PFSK-1 (cell line): Measurements from ENCODE around the gene LIPT2.

Experiments used
- FOXP2 ChIP-seq: optimal IDR thresholded peaks from 2 replicates; pipeline ENCODE3; 2011; ENCODE audit warnings: borderline replicate concordance, control low read depth, inconsistent platforms; ENCODE audit not compliant: insufficient read depth; ENCODE audit errors: extremely low read length, extremely low read depth
- POLR2AphosphoS5 ChIP-seq: IDR thresholded peaks from 2 replicates; pipeline ENCODE4 v1.6.1; 2012; ENCODE audit warnings: low read depth, mild to moderate bottlenecking, control low read depth, low read length, moderate library complexity
- SIN3A ChIP-seq: IDR thresholded peaks from 2 replicates; pipeline ENCODE4 v1.6.1; 2012; ENCODE audit warnings: mild to moderate bottlenecking, low read length, moderate library complexity, borderline replicate concordance; ENCODE audit not compliant: insufficient read depth
- TAF1 ChIP-seq: IDR thresholded peaks from 2 replicates; pipeline ENCODE4 v1.6.1; 2012; ENCODE audit warnings: low read length, control low read depth, borderline replicate concordance; ENCODE audit not compliant: insufficient read depth
- TF ChIP-seq, protein P1 (sequence below), 2 experiments: IDR thresholded peaks; 2 replicates each; pipeline versions ENCODE4 v1.6.1 to v1.8.0; 2011 to 2012; ENCODE audit warnings: low read depth in 2 of 2, low read length in 2 of 2, control low read depth in 1 of 2, inconsistent platforms in 1 of 2, mild to moderate bottlenecking in 1 of 2, moderate library complexity in 1 of 2; ENCODE audit not compliant: insufficient read depth in 1 of 2

Gene LIPT2

GRCh38 chr11:74478877-74479731 lies 14.4 kb downstream of the LIPT2 start:
- TF ChIP-seq TAF1, result no peak
- TF ChIP-seq SIN3A, result no peak
- TF ChIP-seq, protein P1, sequence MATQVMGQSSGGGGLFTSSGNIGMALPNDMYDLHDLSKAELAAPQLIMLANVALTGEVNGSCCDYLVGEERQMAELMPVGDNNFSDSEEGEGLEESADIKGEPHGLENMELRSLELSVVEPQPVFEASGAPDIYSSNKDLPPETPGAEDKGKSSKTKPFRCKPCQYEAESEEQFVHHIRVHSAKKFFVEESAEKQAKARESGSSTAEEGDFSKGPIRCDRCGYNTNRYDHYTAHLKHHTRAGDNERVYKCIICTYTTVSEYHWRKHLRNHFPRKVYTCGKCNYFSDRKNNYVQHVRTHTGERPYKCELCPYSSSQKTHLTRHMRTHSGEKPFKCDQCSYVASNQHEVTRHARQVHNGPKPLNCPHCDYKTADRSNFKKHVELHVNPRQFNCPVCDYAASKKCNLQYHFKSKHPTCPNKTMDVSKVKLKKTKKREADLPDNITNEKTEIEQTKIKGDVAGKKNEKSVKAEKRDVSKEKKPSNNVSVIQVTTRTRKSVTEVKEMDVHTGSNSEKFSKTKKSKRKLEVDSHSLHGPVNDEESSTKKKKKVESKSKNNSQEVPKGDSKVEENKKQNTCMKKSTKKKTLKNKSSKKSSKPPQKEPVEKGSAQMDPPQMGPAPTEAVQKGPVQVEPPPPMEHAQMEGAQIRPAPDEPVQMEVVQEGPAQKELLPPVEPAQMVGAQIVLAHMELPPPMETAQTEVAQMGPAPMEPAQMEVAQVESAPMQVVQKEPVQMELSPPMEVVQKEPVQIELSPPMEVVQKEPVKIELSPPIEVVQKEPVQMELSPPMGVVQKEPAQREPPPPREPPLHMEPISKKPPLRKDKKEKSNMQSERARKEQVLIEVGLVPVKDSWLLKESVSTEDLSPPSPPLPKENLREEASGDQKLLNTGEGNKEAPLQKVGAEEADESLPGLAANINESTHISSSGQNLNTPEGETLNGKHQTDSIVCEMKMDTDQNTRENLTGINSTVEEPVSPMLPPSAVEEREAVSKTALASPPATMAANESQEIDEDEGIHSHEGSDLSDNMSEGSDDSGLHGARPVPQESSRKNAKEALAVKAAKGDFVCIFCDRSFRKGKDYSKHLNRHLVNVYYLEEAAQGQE (IDR thresholded peaks at IDR 0.05; ENCODE audit: insufficient read depth in 1 of 2, low read depth in 2 of 2, low read length in 2 of 2), result no peak
- TF ChIP-seq POLR2AphosphoS5, result no peak
- TF ChIP-seq FOXP2, result no peak

DNA sequence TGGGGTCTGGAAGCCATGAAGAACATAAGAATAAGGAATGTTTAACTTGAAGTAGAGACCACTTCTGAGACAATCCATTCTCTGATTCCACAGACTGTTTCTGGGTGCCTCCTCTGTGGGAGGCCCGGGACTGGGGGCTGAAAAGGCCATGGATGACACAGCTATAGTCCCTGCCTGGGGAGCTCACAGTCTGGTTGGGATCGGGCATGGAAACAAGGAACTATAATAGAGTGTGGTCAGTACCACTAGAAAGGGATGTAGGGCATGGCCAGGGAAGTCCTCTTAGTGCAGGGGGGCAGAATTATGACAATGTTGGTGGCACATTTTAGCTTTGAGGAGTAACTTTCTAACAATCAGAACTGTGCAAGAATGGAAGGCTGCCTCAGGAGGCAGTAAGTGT lies 17.0 kb downstream of the LIPT2 start:
- TF ChIP-seq FOXP2 (no peak), SIN3A (no peak), POLR2AphosphoS5 (no peak)
- TF ChIP-seq, protein P1 (IDR thresholded peaks at IDR 0.05; ENCODE audit: insufficient read depth in 1 of 2, low read depth in 2 of 2, low read length in 2 of 2), result no peak

GRCh38 chr11:74474316-74474715 lies 19.2 kb downstream of the LIPT2 start:
- TF ChIP-seq POLR2AphosphoS5 (no peak), FOXP2 (no peak), SIN3A (no peak), TAF1 (no peak)
- TF ChIP-seq, protein P1 (IDR thresholded peaks at IDR 0.05; ENCODE audit: insufficient read depth in 1 of 2, low read depth in 2 of 2, low read length in 2 of 2), result no peak

- TF ChIP-seq, protein P1 (IDR thresholded peaks at IDR 0.05; ENCODE audit: insufficient read depth in 1 of 2, low read depth in 2 of 2, low read length in 2 of 2), result no peak
- no peak for TF ChIP-seq FOXP2
- TF ChIP-seq SIN3A, result no peak
- no peak for TF ChIP-seq TAF1
- TF ChIP-seq POLR2AphosphoS5, result no peak
Observed at GRCh38 chr11:74473382-74474173, 19.9 kb downstream of the LIPT2 start.
